Prostate gland (tissue), 2 donors: ENCODE data around the gene TNRC18. TPM values are rescaled to one million over a fixed set of nuclear protein-coding genes. Genes with fewer than 3 reads are reported as not detected.

Source experiments
- DNase-seq: peaks from one replicate; pipeline ENCODE4 v3.0.0-alpha.2; 2019; ENCODE audit warnings: low spot score
- H3K27ac ChIP-seq, 2 donors: fragments of 200-600 bp; sonication (generic); 2 replicates each; pipeline ENCODE4 v1.5.1; 2017 to 2019
- H3K27me3 ChIP-seq: fragments of 200-600 bp; sonication (generic); replicated peaks from 2 replicates; pipeline ENCODE4 v1.5.1; 2019; ENCODE audit not compliant: insufficient read depth
- H3K36me3 ChIP-seq, 2 donors: fragments of 200-600 bp; sonication (generic); 1 replicate in 1 of 2; 2 replicates in 1 of 2; pipeline versions ENCODE4 v1.5.1 to v1.8.1; 2017 to 2019
- H3K4me1 ChIP-seq: fragments of 200-600 bp; sonication (generic); replicated peaks from 2 replicates; pipeline ENCODE4 v1.5.1; 2019
- H3K4me3 ChIP-seq, 2 donors: fragments of 200-600 bp; sonication (generic); 2 replicates each; pipeline ENCODE4 v1.5.1; 2017 to 2019
- H3K9me3 ChIP-seq: fragments of 200-600 bp; sonication (generic); 2 replicates; pipeline ENCODE4 v1.5.1; 2017
- POLR2A ChIP-seq: fragments of 450-650 bp; IDR thresholded peaks from one replicate; pipeline ENCODE4 v1.6.1; 2016; ENCODE audit warnings: antibody characterized with exemption, mild to moderate bottlenecking
- POLR2AphosphoS5 ChIP-seq: sonication (generic); formaldehyde crosslinking; IDR thresholded peaks from one replicate; pipeline ENCODE4 v1.6.1; 2017; ENCODE audit warnings: antibody characterized with exemption
- WGBS: methylation state at CpG from one replicate; pipeline ENCODE4 v1.1.5; 2018; 5-methylcytosine and 5-hydroxymethylcytosine counted together
- intact Hi-C: fragments of 100-400 bp; cut with DNase I; formaldehyde crosslinking; loops from one replicate; pipeline ENCODE4 v1.14.2; 2022
- total RNA-seq, 2 donors: library from RNA; depleted of rRNA; stranded (reverse); fragments of >200 nt; gene quantifications; one replicate each; pipeline ENCODE4 v1.1.0, GENCODE V29; 2016
- TF ChIP-seq, protein P1 (sequence below), 4 experiments: fragments of 200-600 bp in 2 of 4; fragments of 450-650 bp in 2 of 4; sonication (generic) in 2 of 4; IDR thresholded peaks; 1 replicate in 3 of 4; 2 replicates in 1 of 4; pipeline ENCODE4 v1.5.1; 2016 to 2019; ENCODE audit warnings: antibody characterized with exemption in 4 of 4, mild to moderate bottlenecking in 2 of 4, moderate library complexity in 2 of 4

Gene TNRC18
- total RNA-seq, 2 donors from 2014 or later = 138 to 290 TPM

DNA sequence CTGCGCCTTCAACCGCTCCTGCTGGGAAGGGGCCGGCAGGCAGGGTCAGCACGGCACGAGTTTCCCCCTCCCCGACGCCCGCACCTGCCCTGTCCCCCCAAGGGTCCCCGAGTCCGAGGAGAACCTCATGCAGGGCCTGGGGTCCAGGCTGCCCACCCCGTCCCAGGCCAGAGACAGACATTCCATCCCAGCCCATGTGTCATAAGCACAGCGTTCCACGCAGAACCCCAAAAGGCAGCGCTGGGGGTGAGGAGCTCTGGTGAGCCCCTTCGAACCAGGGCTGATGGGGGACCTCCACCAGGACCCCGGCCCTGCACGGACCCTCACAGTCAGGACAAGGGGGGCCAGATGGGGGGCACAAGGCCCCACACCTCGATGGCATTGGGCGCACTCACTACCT lies 49.2 kb downstream of the TNRC18 start:
- peaks cover 18 to 49% of the 10 kb centered on the region in 2 donors for H3K36me3 ChIP-seq
- H3K4me1 ChIP-seq = no peaks in the 10 kb centered on the region
- H3K4me3 ChIP-seq = no peak overlapping the region
- intact Hi-C loops = no loop called here
- no peak overlapping the region for H3K27ac ChIP-seq
- TF ChIP-seq, protein P1, sequence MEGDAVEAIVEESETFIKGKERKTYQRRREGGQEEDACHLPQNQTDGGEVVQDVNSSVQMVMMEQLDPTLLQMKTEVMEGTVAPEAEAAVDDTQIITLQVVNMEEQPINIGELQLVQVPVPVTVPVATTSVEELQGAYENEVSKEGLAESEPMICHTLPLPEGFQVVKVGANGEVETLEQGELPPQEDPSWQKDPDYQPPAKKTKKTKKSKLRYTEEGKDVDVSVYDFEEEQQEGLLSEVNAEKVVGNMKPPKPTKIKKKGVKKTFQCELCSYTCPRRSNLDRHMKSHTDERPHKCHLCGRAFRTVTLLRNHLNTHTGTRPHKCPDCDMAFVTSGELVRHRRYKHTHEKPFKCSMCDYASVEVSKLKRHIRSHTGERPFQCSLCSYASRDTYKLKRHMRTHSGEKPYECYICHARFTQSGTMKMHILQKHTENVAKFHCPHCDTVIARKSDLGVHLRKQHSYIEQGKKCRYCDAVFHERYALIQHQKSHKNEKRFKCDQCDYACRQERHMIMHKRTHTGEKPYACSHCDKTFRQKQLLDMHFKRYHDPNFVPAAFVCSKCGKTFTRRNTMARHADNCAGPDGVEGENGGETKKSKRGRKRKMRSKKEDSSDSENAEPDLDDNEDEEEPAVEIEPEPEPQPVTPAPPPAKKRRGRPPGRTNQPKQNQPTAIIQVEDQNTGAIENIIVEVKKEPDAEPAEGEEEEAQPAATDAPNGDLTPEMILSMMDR (IDR thresholded peaks at IDR 0.05) = no peak
- TF ChIP-seq POLR2A = no peak
- no peak for TF ChIP-seq POLR2AphosphoS5
- no peak for DNase-seq
- no peaks in the 10 kb centered on the region for H3K9me3 ChIP-seq
- H3K27me3 ChIP-seq = no peaks in the 10 kb centered on the region
- 90% methylated on average over 19 of the region's 19 CpGs for WGBS

DNA sequence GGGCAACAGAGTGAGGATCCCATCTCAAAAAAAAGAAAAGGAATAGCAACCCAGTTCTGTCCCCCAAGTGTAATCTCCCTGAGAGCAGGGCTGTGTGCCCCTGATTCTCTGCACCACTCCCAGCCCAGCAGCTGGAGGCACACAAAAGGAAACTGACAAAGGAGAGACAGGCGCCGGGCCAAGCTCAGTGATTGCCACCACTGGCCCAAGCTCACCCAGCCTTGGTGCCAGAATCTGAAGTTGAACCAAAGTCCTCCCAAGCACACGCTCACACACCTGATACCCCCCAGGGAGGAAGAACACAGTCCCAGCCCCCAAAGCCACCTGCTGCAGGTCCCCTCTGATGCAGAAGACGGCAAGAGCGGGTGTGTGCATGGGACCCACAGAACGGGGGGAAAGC lies 50.3 kb downstream of the TNRC18 start:
- H3K9me3 ChIP-seq = no peaks in the 10 kb centered on the region
- TF ChIP-seq, protein P1 (IDR thresholded peaks at IDR 0.05) = no peak
- TF ChIP-seq POLR2AphosphoS5 = no peak
- no peak for TF ChIP-seq POLR2A
- no peaks in the 10 kb centered on the region for H3K4me1 ChIP-seq
- no peak for DNase-seq
- H3K36me3 ChIP-seq = peaks cover 18 to 49% of the 10 kb centered on the region in 2 donors
- no peak overlapping the region for H3K27ac ChIP-seq
- 81% methylated on average over 6 of the region's 6 CpGs for WGBS
- intact Hi-C loops = no loop called here
- H3K27me3 ChIP-seq = no peaks in the 10 kb centered on the region
- no peak overlapping the region for H3K4me3 ChIP-seq

DNA sequence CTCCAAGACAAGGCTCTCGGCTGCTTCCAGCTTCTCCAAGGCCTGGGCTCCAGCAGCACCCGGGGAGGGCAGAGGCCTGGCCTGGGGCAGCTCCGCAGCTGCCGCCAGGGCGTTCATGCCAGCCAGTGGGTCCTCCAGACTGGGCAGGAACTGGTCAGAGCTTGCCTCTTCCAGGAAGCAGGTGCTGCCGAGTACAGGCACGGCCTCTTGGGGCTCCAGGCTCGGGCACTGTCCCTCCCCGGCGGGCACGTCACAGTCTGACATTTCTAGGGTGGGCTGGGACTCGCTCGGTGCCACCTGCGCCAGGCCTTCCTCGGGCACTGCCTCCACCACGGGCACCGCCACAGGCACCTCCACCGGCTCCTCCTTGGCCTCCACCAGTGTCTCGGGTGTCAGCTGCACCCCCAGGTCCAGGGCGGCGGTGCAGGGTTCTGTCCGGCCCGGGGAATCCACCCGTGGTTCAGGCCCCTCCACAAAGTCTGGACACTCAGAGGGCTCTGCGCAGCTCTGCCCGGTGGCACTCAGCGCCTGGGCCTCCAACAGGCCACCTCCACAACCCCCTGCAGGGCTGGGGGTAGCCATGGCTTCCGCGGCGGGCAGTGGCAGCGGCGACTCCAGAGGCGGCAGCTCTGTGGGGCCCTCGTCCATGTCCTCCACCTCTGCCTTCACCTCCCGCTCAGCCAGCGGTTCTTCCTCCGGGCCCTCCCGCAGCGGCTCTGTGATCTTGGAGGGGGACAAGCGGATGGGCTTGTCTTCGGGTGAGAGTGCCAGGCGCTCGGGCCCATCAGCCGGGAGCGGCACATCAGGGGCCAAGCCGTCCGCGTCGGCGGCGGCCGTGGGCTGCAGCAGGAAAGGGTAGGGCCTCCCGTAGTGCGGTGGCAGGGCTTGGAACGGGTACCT lies 52.9 kb downstream of the TNRC18 start:
- Histone ChIP-seq H3K27ac (no peak overlapping the region), H3K36me3 (peaks cover 18 to 34% of the 10 kb centered on the region in 2 donors), H3K4me3 (no peak overlapping the region), H3K27me3 (no peaks in the 10 kb centered on the region), H3K9me3 (no peaks in the 10 kb centered on the region), H3K4me1 (no peaks in the 10 kb centered on the region)
- intact Hi-C loops = no loop called here
- WGBS = 87% methylated on average over 35 of the region's 55 CpGs
- no peak for TF ChIP-seq POLR2AphosphoS5
- no peak for TF ChIP-seq POLR2A
- TF ChIP-seq, protein P1 (IDR thresholded peaks at IDR 0.05) = no peak
- DNase-seq = no peak

DNA sequence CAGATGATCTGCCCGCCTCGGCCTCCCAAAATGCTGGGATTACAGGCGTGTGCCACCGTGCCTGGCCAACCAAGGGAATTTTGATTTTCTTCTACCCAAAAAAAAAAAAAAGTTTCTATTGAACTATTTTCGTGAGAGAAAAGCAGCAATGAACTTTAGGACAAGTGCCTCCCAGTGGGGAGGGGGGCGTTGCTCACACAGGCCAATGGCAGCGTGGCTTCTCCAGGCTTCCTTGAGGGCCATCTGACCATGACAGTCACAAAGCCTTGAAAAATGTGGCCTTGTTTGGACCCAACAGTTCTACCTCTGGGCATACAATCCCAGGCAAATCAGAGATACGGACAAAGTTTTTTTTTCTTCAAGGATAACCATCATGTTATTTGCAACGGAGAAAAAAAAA lies 56.0 kb downstream of the TNRC18 start:
- intact Hi-C loops = loop anchor here (5.0 to 10.0 kb wide), 2 partner anchors 80 to 127 kb away; no protein-coding TSS in a partner anchor
- TF ChIP-seq POLR2AphosphoS5 (no peak), POLR2A (no peak)
- TF ChIP-seq, protein P1 (IDR thresholded peaks at IDR 0.05) = no peak
- Histone ChIP-seq H3K4me3 (no peak overlapping the region), H3K4me1 (no peaks in the 10 kb centered on the region), H3K9me3 (no peaks in the 10 kb centered on the region), H3K27me3 (no peaks in the 10 kb centered on the region), H3K27ac (no peak overlapping the region), H3K36me3 (peaks cover 11 to 12% of the 10 kb centered on the region in 2 donors)
- no peak for DNase-seq
- WGBS = 83% methylated on average over 9 of the region's 9 CpGs
